HG02852 (cell line): Measurements from ENCODE around the gene FOXS1.
"Not testable (repeated sequence)": the region's sequence is repeated elsewhere in the genome, so short reads cannot be mapped to it uniquely, and the experiment has no call there.

ENCODE experiments used
- ATAC-seq: cut with Tn5 transposase; IDR thresholded peaks from one replicate; pipeline ENCODE4 v1.9.1; 2021; ENCODE audit warnings: mild to moderate bottlenecking, moderate library complexity; ENCODE audit not compliant: unreplicated experiment

Gene FOXS1

GRCh38 chr20:31840906-31841816 lies 4.2 kb downstream of the FOXS1 start:
- no peak for ATAC-seq

- no peak for ATAC-seq
Observed at GRCh38 chr20:31839782-31840487, 5.5 kb downstream of the FOXS1 start.

GRCh38 chr20:31838646-31839292 lies 6.6 kb downstream of the FOXS1 start:
- no peak for ATAC-seq

GRCh38 chr20:31837896-31838397 lies 7.5 kb downstream of the FOXS1 start:
- ATAC-seq: no peak

- ATAC-seq: no peak
Observed at GRCh38 chr20:31836853-31837608, 8.4 kb downstream of the FOXS1 start.

- no peak for ATAC-seq
Observed at GRCh38 chr20:31835977-31836852, 9.2 kb downstream of the FOXS1 start.

- no peak for ATAC-seq
Observed at GRCh38 chr20:31835554-31835953, 9.8 kb downstream of the FOXS1 start.

- ATAC-seq: no peak
Observed at GRCh38 chr20:31833931-31834521, 11.4 kb downstream of the FOXS1 start.

- ATAC-seq: no peak
Observed at GRCh38 chr20:31833130-31833930, 12.1 kb downstream of the FOXS1 start.

GRCh38 chr20:31831771-31832306 lies 13.6 kb downstream of the FOXS1 start:
- ATAC-seq: no peak

- no peak for ATAC-seq
Observed at GRCh38 chr20:31831211-31831610, 14.2 kb downstream of the FOXS1 start.

- ATAC-seq: no peak
Observed at GRCh38 chr20:31830406-31830981, 14.9 kb downstream of the FOXS1 start.

GRCh38 chr20:31829731-31830130 lies 15.7 kb downstream of the FOXS1 start:
- no peak for ATAC-seq

- not testable (repeated sequence) for ATAC-seq
Observed at GRCh38 chr20:31828016-31828415, 17.4 kb downstream of the FOXS1 start.

- no peak for ATAC-seq
Observed at GRCh38 chr20:31827059-31827458, 18.3 kb downstream of the FOXS1 start.

- ATAC-seq: no peak
Observed at GRCh38 chr20:31826074-31826473, 19.3 kb downstream of the FOXS1 start.

GRCh38 chr20:31824554-31825313 lies 20.7 kb downstream of the FOXS1 start:
- no peak for ATAC-seq
